ENCODE measurements around the gene FOXL1.
A peak's percentile ranks its signal among the peaks of the same experiment; 100 is the strongest.

The FOXL1 gene

GRCh38 chr16:86575754-86576557 lies 2.4 kb upstream of the FOXL1 start:
- Histone ChIP-seq H2BK5ac (ENCODE audit: low read length) (no peak overlapping the region), H3K4me1 (ENCODE audit: control insufficient read depth, low read depth, low read length) (peaks cover 11% of the 10 kb centered on the region), H4K8ac (ENCODE audit: low read depth, low read length) (no peak overlapping the region), H3K18ac (ENCODE audit: low read length) (no peak overlapping the region), H3K4me2 (ENCODE audit: low read length) (peak overlapping the region; percentile 82), H3K27me3 (ENCODE audit: insufficient read depth, low read length, poor library complexity) (peaks cover 82% of the 10 kb centered on the region), H3K36me3 (ENCODE audit: control insufficient read depth, insufficient read depth, low read length) (no peaks in the 10 kb centered on the region), H3K79me1 (ENCODE audit: low read length) (no peaks in the 10 kb centered on the region), H2BK15ac (replicated peaks; ENCODE audit: low read depth) (no peak overlapping the region), H3K56ac (ENCODE audit: low read length) (peak overlapping the region; percentile 72), H3K4me3 (ENCODE audit: low read length) (peak overlapping the region; percentile 32), H2BK120ac (ENCODE audit: low read depth, low read length) (no peak overlapping the region), H3K23ac (ENCODE audit: low read length) (no peak overlapping the region), H3K9ac (ENCODE audit: low read length) (peak overlapping the region; percentile 50), H2AK5ac (ENCODE audit: low read length) (no peak overlapping the region), H4K5ac (ENCODE audit: low read length) (no peak overlapping the region), H3K4ac (ENCODE audit: low read depth, low read length) (no peak overlapping the region), H3K27ac (ENCODE audit: low read depth, low read length) (no peak overlapping the region), H3K79me2 (ENCODE audit: control insufficient read depth, insufficient read depth, low read length) (no peaks in the 10 kb centered on the region)
- WGBS (ENCODE audit: extremely low coverage, insufficient coverage, low lambda C conversion rate): no CpG with 5 or more reads among the region's 54 CpGs
- DNase-seq: peak; percentile 97

DNA sequence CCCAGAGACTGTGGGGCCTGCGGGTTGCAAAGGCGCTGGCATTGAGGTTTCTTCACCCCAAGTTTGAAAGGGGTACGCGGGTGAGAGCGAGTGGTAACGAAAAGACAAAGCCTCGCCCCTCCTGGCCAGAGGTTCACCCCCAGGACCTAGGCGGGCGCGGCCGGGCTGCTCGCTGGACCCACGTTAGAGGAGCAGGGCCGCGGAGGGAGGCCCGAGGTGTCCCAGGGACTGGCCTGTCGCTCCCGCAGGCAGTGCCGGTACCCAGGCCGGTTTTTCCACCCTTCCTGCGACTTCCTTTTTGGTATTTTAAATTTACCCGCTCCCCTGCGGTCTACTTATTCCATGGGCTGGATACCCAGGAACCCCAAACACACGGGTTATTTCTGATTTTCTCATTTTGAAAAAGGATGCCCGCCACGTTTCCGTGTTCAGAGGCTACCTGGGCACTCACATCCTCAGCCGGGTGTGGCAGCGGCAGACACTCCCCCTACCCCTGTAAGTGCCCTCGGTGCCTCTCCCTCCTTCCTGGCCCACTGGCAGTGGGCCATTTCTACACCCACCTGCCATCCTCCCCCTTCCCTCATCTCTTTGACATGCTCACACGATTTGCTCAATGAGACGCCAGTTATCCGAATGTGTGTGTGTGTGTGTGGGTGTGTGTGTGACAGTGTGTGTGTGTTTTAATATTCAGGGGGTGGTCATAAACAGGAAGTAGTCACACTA lies 1.6 kb upstream of the FOXL1 start:
- H4K8ac ChIP-seq (ENCODE audit: low read depth, low read length): no peak overlapping the region
- H2BK120ac ChIP-seq (ENCODE audit: low read depth, low read length): no peak overlapping the region
- peaks cover 10% of the 10 kb centered on the region for H3K4me1 ChIP-seq (ENCODE audit: control insufficient read depth, low read depth, low read length)
- no peaks in the 10 kb centered on the region for H3K36me3 ChIP-seq (ENCODE audit: control insufficient read depth, insufficient read depth, low read length)
- H2AK5ac ChIP-seq (ENCODE audit: low read length): no peak overlapping the region
- no CpG with 5 or more reads among the region's 33 CpGs for WGBS (ENCODE audit: extremely low coverage, insufficient coverage, low lambda C conversion rate)
- no peak overlapping the region for H3K18ac ChIP-seq (ENCODE audit: low read length)
- no peak overlapping the region for H3K4ac ChIP-seq (ENCODE audit: low read depth, low read length)
- peaks cover 81% of the 10 kb centered on the region for H3K27me3 ChIP-seq (ENCODE audit: insufficient read depth, low read length, poor library complexity)
- H3K56ac ChIP-seq (ENCODE audit: low read length): peak overlapping the region; percentile 72
- DNase-seq: peak; percentile 11
- H3K9ac ChIP-seq (ENCODE audit: low read length): peak overlapping the region; percentile 50
- no peaks in the 10 kb centered on the region for H3K79me2 ChIP-seq (ENCODE audit: control insufficient read depth, insufficient read depth, low read length)
- H3K23ac ChIP-seq (ENCODE audit: low read length): no peak overlapping the region
- no peak overlapping the region for H3K27ac ChIP-seq (ENCODE audit: low read depth, low read length)
- no peaks in the 10 kb centered on the region for H3K79me1 ChIP-seq (ENCODE audit: low read length)
- H3K4me3 ChIP-seq (ENCODE audit: low read length): peak overlapping the region; percentile 26
- no peak overlapping the region for H2BK15ac ChIP-seq (replicated peaks; ENCODE audit: low read depth)
- H3K4me2 ChIP-seq (ENCODE audit: low read length): peak overlapping the region; percentile 82
- no peak overlapping the region for H2BK5ac ChIP-seq (ENCODE audit: low read length)
- H4K5ac ChIP-seq (ENCODE audit: low read length): no peak overlapping the region

DNA sequence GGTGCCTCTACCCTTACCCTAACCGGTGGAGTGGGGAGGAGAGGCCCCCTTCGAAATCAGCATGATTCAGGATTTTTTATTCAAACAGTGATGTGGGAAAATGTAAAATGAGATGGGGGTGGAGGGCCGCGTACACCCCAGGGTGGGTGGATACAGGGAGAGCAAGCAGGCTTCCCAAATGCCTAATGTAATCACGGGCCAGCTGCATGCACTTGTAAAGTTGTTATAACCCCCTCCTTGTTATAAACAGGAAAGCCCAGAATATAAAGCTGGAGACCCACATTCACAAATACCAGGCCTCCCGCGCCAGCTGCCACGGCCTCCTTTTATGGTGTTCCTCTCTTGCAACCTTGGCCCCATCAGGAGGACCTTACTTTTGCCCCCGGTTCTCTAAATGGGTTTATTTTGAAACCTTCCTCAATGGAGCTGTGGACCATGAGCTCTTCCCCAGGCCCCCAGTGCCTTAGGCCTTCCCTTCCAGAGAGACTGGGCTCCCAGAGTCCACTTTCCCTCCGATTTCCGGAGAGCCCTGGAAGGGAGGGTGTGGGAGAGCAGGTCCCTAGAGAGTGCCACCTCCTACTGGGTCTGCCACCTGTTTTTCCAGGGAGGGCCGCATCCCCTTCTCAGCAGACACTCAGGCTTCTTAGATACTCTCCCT lies 906 bp upstream of the FOXL1 start:
- no peak overlapping the region for H3K23ac ChIP-seq (ENCODE audit: low read length)
- no peak overlapping the region for H3K9ac ChIP-seq (ENCODE audit: low read length)
- H2AK5ac ChIP-seq (ENCODE audit: low read length): no peak overlapping the region
- no CpG with 5 or more reads among the region's 12 CpGs for WGBS (ENCODE audit: extremely low coverage, insufficient coverage, low lambda C conversion rate)
- no peak overlapping the region for H4K5ac ChIP-seq (ENCODE audit: low read length)
- H3K4me1 ChIP-seq (ENCODE audit: control insufficient read depth, low read depth, low read length): peaks cover 10% of the 10 kb centered on the region
- H3K36me3 ChIP-seq (ENCODE audit: control insufficient read depth, insufficient read depth, low read length): no peaks in the 10 kb centered on the region
- no peak overlapping the region for H3K4me3 ChIP-seq (ENCODE audit: low read length)
- peak; percentile 29 for DNase-seq
- no peak overlapping the region for H4K8ac ChIP-seq (ENCODE audit: low read depth, low read length)
- H3K79me1 ChIP-seq (ENCODE audit: low read length): no peaks in the 10 kb centered on the region
- no peak overlapping the region for H3K27ac ChIP-seq (ENCODE audit: low read depth, low read length)
- H2BK15ac ChIP-seq (replicated peaks; ENCODE audit: low read depth): no peak overlapping the region
- no peak overlapping the region for H3K18ac ChIP-seq (ENCODE audit: low read length)
- H2BK120ac ChIP-seq (ENCODE audit: low read depth, low read length): no peak overlapping the region
- H3K79me2 ChIP-seq (ENCODE audit: control insufficient read depth, insufficient read depth, low read length): no peaks in the 10 kb centered on the region
- H3K4ac ChIP-seq (ENCODE audit: low read depth, low read length): no peak overlapping the region
- peaks cover 75% of the 10 kb centered on the region for H3K27me3 ChIP-seq (ENCODE audit: insufficient read depth, low read length, poor library complexity)
- H3K4me2 ChIP-seq (ENCODE audit: low read length): no peak overlapping the region
- no peak overlapping the region for H2BK5ac ChIP-seq (ENCODE audit: low read length)
- H3K56ac ChIP-seq (ENCODE audit: low read length): no peak overlapping the region

- Histone ChIP-seq H2BK15ac (replicated peaks; ENCODE audit: low read depth) (no peak overlapping the region), H3K56ac (ENCODE audit: low read length) (peak overlapping the region; percentile 57), H2BK120ac (ENCODE audit: low read depth, low read length) (no peak overlapping the region), H3K79me1 (ENCODE audit: low read length) (no peaks in the 10 kb centered on the region), H3K4ac (ENCODE audit: low read depth, low read length) (no peak overlapping the region), H2BK5ac (ENCODE audit: low read length) (no peak overlapping the region), H3K79me2 (ENCODE audit: control insufficient read depth, insufficient read depth, low read length) (no peaks in the 10 kb centered on the region), H3K4me2 (ENCODE audit: low read length) (peak overlapping the region; percentile 2), H3K36me3 (ENCODE audit: control insufficient read depth, insufficient read depth, low read length) (no peaks in the 10 kb centered on the region), H3K4me1 (ENCODE audit: control insufficient read depth, low read depth, low read length) (peaks cover 8% of the 10 kb centered on the region), H4K5ac (ENCODE audit: low read length) (no peak overlapping the region), H3K27ac (ENCODE audit: low read depth, low read length) (no peak overlapping the region), H3K4me3 (ENCODE audit: low read length) (no peak overlapping the region), H3K9ac (ENCODE audit: low read length) (no peak overlapping the region), H4K8ac (ENCODE audit: low read depth, low read length) (no peak overlapping the region), H3K23ac (ENCODE audit: low read length) (peak overlapping the region; percentile 80), H3K27me3 (ENCODE audit: insufficient read depth, low read length, poor library complexity) (peaks cover 65% of the 10 kb centered on the region), H2AK5ac (ENCODE audit: low read length) (no peak overlapping the region), H3K18ac (ENCODE audit: low read length) (no peak overlapping the region)
- no CpG with 5 or more reads among the region's 69 CpGs for WGBS (ENCODE audit: extremely low coverage, insufficient coverage, low lambda C conversion rate)
- peak; percentile 40 for DNase-seq
Observed at GRCh38 chr16:86578611-86579267, 390 bp downstream of the FOXL1 start.

GRCh38 chr16:86579268-86580062 lies 1.1 kb downstream of the FOXL1 start:
- Histone ChIP-seq H3K36me3 (ENCODE audit: control insufficient read depth, insufficient read depth, low read length) (no peaks in the 10 kb centered on the region), H2BK5ac (ENCODE audit: low read length) (no peak overlapping the region), H3K79me1 (ENCODE audit: low read length) (no peaks in the 10 kb centered on the region), H3K56ac (ENCODE audit: low read length) (peak overlapping the region; percentile 57), H3K4me1 (ENCODE audit: control insufficient read depth, low read depth, low read length) (peaks cover 8% of the 10 kb centered on the region), H3K79me2 (ENCODE audit: control insufficient read depth, insufficient read depth, low read length) (no peaks in the 10 kb centered on the region), H3K23ac (ENCODE audit: low read length) (no peak overlapping the region), H3K18ac (ENCODE audit: low read length) (no peak overlapping the region), H2BK120ac (ENCODE audit: low read depth, low read length) (no peak overlapping the region), H3K4ac (ENCODE audit: low read depth, low read length) (no peak overlapping the region), H4K8ac (ENCODE audit: low read depth, low read length) (no peak overlapping the region), H3K4me3 (ENCODE audit: low read length) (no peak overlapping the region), H2BK15ac (replicated peaks; ENCODE audit: low read depth) (no peak overlapping the region), H3K4me2 (ENCODE audit: low read length) (peak overlapping the region; percentile 2), H3K27ac (ENCODE audit: low read depth, low read length) (no peak overlapping the region), H4K5ac (ENCODE audit: low read length) (no peak overlapping the region), H3K9ac (ENCODE audit: low read length) (no peak overlapping the region), H3K27me3 (ENCODE audit: insufficient read depth, low read length, poor library complexity) (peaks cover 57% of the 10 kb centered on the region), H2AK5ac (ENCODE audit: low read length) (no peak overlapping the region)
- peak; percentile 29 for DNase-seq
- WGBS (ENCODE audit: extremely low coverage, insufficient coverage, low lambda C conversion rate): no CpG with 5 or more reads among the region's 69 CpGs

All from mesendoderm (in vitro differentiated cells).